Skeletal muscle tissue (tissue), 4 donors: Measurements from ENCODE around the gene ZG16. TPM values are rescaled to one million over a fixed set of nuclear protein-coding genes. Genes with fewer than 3 reads are reported as not detected.
"Not testable (repeated sequence)": the region's sequence is repeated elsewhere in the genome, so short reads cannot be mapped to it uniquely, and the experiment has no call there.

Experiments
- H3K27ac ChIP-seq: one replicate; pipeline ENCODE4 v1.7.0; 2013; ENCODE audit warnings: mild to moderate bottlenecking, low read depth, low read length, inconsistent platforms
- H3K27me3 ChIP-seq, 3 donors: one replicate each; pipeline ENCODE4 v1.7.0; 2013; ENCODE audit warnings: low read length in 3 of 3; ENCODE audit not compliant: control insufficient read depth in 3 of 3, insufficient read depth in 3 of 3
- H3K36me3 ChIP-seq, 3 donors: one replicate each; pipeline ENCODE4 v1.7.0; 2013; ENCODE audit warnings: low read length in 3 of 3; ENCODE audit not compliant: control insufficient read depth in 3 of 3, insufficient read depth in 3 of 3
- H3K4me1 ChIP-seq, 3 donors: one replicate each; pipeline ENCODE4 v1.7.0; 2013; ENCODE audit warnings: low read length in 3 of 3, mild to moderate bottlenecking in 3 of 3; ENCODE audit not compliant: control insufficient read depth in 3 of 3, insufficient read depth in 3 of 3
- H3K4me3 ChIP-seq, 3 donors: one replicate each; pipeline ENCODE4 v1.7.0; 2013; ENCODE audit warnings: low read length in 3 of 3
- H3K9ac ChIP-seq, 3 donors: one replicate each; pipeline ENCODE4 v1.7.0; 2013; ENCODE audit warnings: low read length in 3 of 3, mild to moderate bottlenecking in 3 of 3, moderate library complexity in 2 of 3, low read depth in 1 of 3
- H3K9me3 ChIP-seq, 3 donors: one replicate each; pipeline ENCODE4 v1.7.0; 2013; ENCODE audit warnings: low read length in 3 of 3; ENCODE audit not compliant: control insufficient read depth in 3 of 3
- total RNA-seq: library from RNA; depleted of rRNA; stranded (reverse); fragments of >200 nt; gene quantifications from one replicate; pipeline ENCODE4 v1.2.3, GENCODE V29; 2014
- donor health status: Osteomylitis.

ZG16 gene
- total RNA-seq, 1 donor from 2014 or later: not detected

GRCh38 chr16:29793153-29793552, 15.1 kb downstream of the ZG16 start:
- H3K4me1 ChIP-seq: peaks cover 15 to 25% (median 16%) of the 10 kb centered on the region in 3 donors
- H3K9me3 ChIP-seq, H3K27me3 ChIP-seq, H3K9ac ChIP-seq, H3K4me3 ChIP-seq, H3K36me3 ChIP-seq, H3K27ac ChIP-seq: not testable (repeated sequence)

GRCh38 chr16:29794231-29794710, 16.2 kb downstream of the ZG16 start:
- peaks cover 15 to 25% (median 16%) of the 10 kb centered on the region in 3 donors for H3K4me1 ChIP-seq
- no peaks in the 10 kb centered on the region for H3K27me3 ChIP-seq
- H3K27ac ChIP-seq: no peak overlapping the region
- no peak overlapping the region for H3K9ac ChIP-seq
- peaks cover 13 to 17% (median 17%) of the 10 kb centered on the region in 3 donors for H3K36me3 ChIP-seq
- no peaks in the 10 kb centered on the region for H3K9me3 ChIP-seq
- no peak overlapping the region for H3K4me3 ChIP-seq

- Histone ChIP-seq H3K9me3 (no peaks in the 10 kb centered on the region), H3K4me1 (peaks cover 13 to 20% (median 16%) of the 10 kb centered on the region in 3 donors), H3K9ac (no peak overlapping the region), H3K27ac (no peak overlapping the region), H3K4me3 (no peak overlapping the region), H3K27me3 (no peaks in the 10 kb centered on the region), H3K36me3 (peaks cover 13 to 20% (median 17%) of the 10 kb centered on the region in 3 donors)
Measured at GRCh38 chr16:29802416-29802935, 24.4 kb downstream of the ZG16 start.

GRCh38 chr16:29804020-29804419, 26.0 kb downstream of the ZG16 start:
- peaks cover 28 to 35% (median 32%) of the 10 kb centered on the region in 3 donors for H3K4me1 ChIP-seq

GRCh38 chr16:29804455-29805231, 26.6 kb downstream of the ZG16 start:
- Histone ChIP-seq H3K9ac (peak overlapping the region; percentile 97 to 99 (median 99)), H3K27me3 (no peaks in the 10 kb centered on the region), H3K4me1 (peaks cover 31 to 40% (median 36%) of the 10 kb centered on the region in 3 donors), H3K4me3 (peak overlapping the region; percentile 93 to 98 (median 96)), H3K27ac (peak overlapping the region; percentile 96), H3K36me3 (peaks cover 11 to 16% (median 11%) of the 10 kb centered on the region in 3 donors), H3K9me3 (no peaks in the 10 kb centered on the region)

More at GRCh38 chr16:29804020-29804419, 26.0 kb downstream of the ZG16 start:
- Histone ChIP-seq H3K36me3 (peaks cover 12 to 16% (median 15%) of the 10 kb centered on the region in 3 donors), H3K9me3 (no peaks in the 10 kb centered on the region), H3K4me3 (peak overlapping the region; percentile 93 to 98 (median 96)), H3K9ac (peak overlapping the region; percentile 97 to 99 (median 99)), H3K27me3 (no peaks in the 10 kb centered on the region), H3K27ac (peak overlapping the region; percentile 96)

- peak overlapping the region; percentile 93 to 98 (median 96) for H3K4me3 ChIP-seq
- H3K9me3 ChIP-seq: no peaks in the 10 kb centered on the region
- peaks cover 39 to 49% (median 44%) of the 10 kb centered on the region in 3 donors for H3K4me1 ChIP-seq
- H3K9ac ChIP-seq: peak overlapping the region; percentile 97 to 99 (median 99)
- no peaks in the 10 kb centered on the region for H3K27me3 ChIP-seq
- peak overlapping the region; percentile 96 for H3K27ac ChIP-seq
- H3K36me3 ChIP-seq: peaks cover 11 to 15% (median 14%) of the 10 kb centered on the region in 3 donors
Measured at GRCh38 chr16:29805232-29806098, 27.4 kb downstream of the ZG16 start.

GRCh38 chr16:29806099-29806579, 28.1 kb downstream of the ZG16 start, which contains the start of gene MAZ:
MAZ (plus strand) TSS chr16:29806529; CDS start chr16:29806702, 173 bp downstream.
- H3K9me3 ChIP-seq: no peaks in the 10 kb centered on the region
- H3K9ac ChIP-seq: peak within 1 kb of the TSS; percentile 97 to 99 (median 99)
- no peaks in the 10 kb centered on the region for H3K27me3 ChIP-seq
- peak within 1 kb of the TSS; percentile 96 for H3K27ac ChIP-seq
- peaks cover 45 to 55% (median 50%) of the 10 kb centered on the region in 3 donors for H3K4me1 ChIP-seq
- peaks cover 11 to 15% (median 14%) of the 10 kb centered on the region in 3 donors for H3K36me3 ChIP-seq
- H3K4me3 ChIP-seq: peak within 1 kb of the TSS; percentile 93 to 98 (median 96)

GRCh38 chr16:29806641-29807425, 28.8 kb downstream of the ZG16 start:
- Histone ChIP-seq H3K9me3 (no peaks in the 10 kb centered on the region), H3K4me1 (peaks cover 51 to 61% (median 57%) of the 10 kb centered on the region in 3 donors), H3K36me3 (peaks cover 11 to 15% (median 14%) of the 10 kb centered on the region in 3 donors), H3K27ac (peak overlapping the region; percentile 89), H3K4me3 (peak overlapping the region; percentile 75 to 77 (median 77)), H3K27me3 (no peaks in the 10 kb centered on the region), H3K9ac (peak overlapping the region; percentile 75 to 89 (median 76))
